Measurements from ENCODE around the gene ST6GALNAC6.

- no peak for TF ChIP-seq ESRRA (IDR thresholded peaks at IDR 0.05; ENCODE audit: borderline replicate concordance, low read length)
- no peak for TF ChIP-seq MAX (IDR thresholded peaks at IDR 0.05)
- TF ChIP-seq CTCF (IDR thresholded peaks at IDR 0.05), result no peak
- TF ChIP-seq ZC3H11A (IDR thresholded peaks at IDR 0.05), result no peak
- no peak for TF ChIP-seq PBX3 (IDR thresholded peaks at IDR 0.05)
- TF ChIP-seq ZSCAN20 (CRISPR knock-in tag; IDR thresholded peaks at IDR 0.05), result no peak
- no peak for TF ChIP-seq RCOR1 (IDR thresholded peaks at IDR 0.05; ENCODE audit: low read depth, low read length)
- TF ChIP-seq JUN (IDR thresholded peaks at IDR 0.05), result no peak
- TF ChIP-seq RFX5 (IDR thresholded peaks at IDR 0.05), result no peak
- TF ChIP-seq PHF8 (IDR thresholded peaks at IDR 0.05; ENCODE audit: borderline replicate concordance, low read depth), result no peak
- TF ChIP-seq HMGXB4 (CRISPR knock-in tag; IDR thresholded peaks at IDR 0.05; ENCODE audit: borderline replicate concordance), result no peak
- TF ChIP-seq POLR2A (IDR thresholded peaks at IDR 0.05; ENCODE audit: low read length), result no peak
- TF ChIP-seq HDAC2 (IDR thresholded peaks at IDR 0.05), result no peak
Measured at GRCh38 chr9:127844821-127845359, 54.5 kb downstream of the ST6GALNAC6 start.
